HG03342 (cell line): Measurements from ENCODE around the gene RAET1G.
"Not testable (repeated sequence)": the region's sequence is repeated elsewhere in the genome, so short reads cannot be mapped to it uniquely, and the experiment has no call there.

ENCODE experiments used
- ATAC-seq: cut with Tn5 transposase; IDR thresholded peaks from one replicate; pipeline ENCODE4 v1.9.1; 2021; ENCODE audit warnings: mild to moderate bottlenecking, moderate library complexity; ENCODE audit not compliant: unreplicated experiment

Gene RAET1G

DNA sequence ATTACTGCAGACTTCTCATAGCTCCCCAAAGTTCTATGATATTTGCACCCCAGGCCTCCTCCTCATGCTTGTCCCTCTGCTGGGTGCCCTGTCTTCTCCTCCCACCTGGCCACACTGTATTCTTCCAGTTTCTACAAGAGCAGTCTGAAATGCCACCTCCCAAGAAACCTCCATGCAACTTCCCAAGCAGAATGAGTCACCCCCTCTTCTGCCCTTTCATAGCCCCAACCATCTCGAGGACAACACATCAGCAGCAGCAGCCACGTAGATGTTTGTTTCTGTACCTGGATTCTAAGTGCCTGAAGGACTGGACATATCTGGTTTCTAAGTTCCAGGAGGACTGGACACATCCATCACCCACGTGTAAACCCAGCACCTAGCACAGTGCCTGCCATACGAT is 12.3 kb upstream of the RAET1G start:
- ATAC-seq, result no peak

DNA sequence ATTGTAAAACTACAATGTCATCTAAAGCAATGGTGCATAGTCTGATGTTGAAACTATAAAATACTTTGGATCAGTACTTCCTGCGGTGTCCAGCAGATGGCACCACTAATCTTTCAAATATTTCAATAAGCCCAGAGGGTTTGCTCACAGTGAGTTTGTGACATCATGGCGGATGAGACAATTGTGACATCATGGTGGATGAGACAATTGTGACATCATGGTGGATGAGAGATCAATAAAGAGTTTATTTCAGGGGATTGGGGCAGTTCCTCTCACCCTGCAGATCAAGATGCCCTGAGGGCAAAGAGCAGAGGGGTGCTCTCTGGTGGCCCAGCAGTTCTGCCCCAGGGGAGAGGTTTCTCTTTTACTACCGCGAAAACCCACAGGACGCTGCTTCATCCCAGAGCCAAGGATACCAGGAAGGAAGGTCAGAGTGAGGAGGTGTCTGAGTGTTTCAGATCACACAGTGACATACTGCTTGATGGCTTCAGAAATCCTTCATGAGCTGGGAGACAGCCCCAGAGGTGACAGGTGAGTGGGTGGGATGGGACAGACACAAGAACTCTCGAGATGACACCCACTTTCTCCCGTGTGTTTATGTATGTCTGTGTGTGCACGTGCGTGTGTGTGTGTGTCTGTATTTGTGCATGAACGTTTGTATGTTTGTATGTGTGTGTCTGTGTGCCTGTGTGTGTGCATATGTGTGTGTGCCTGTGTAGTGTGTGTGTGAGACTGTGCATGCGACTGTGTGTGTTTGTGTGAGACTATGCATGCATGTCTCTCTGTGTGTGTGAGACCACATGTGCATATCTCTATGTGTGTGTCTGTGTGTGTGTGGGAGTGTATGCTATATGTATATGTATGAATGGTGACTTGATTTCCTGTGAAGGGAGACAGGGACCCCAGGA is 11.6 kb upstream of the RAET1G start:
- ATAC-seq, result no peak

DNA sequence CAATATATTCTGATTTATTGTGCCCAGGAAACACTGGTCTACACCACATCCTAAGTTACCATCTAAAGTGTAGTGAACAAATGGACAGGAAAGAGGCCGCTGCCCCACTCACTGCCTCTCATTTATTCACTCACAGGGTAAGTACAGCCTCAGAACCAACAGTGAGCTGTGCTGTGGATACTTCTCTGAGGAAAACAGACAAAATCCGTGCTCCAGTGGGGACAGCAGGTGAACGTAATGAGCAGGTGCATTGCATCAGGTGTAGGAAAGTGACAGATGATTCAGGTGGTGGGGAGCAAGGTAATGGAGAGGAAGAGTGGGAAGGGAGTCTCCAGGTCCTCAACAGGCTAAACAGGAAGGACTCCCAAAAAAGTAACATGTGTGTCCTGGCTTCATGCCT is 10.5 kb upstream of the RAET1G start:
- ATAC-seq, result no peak

DNA sequence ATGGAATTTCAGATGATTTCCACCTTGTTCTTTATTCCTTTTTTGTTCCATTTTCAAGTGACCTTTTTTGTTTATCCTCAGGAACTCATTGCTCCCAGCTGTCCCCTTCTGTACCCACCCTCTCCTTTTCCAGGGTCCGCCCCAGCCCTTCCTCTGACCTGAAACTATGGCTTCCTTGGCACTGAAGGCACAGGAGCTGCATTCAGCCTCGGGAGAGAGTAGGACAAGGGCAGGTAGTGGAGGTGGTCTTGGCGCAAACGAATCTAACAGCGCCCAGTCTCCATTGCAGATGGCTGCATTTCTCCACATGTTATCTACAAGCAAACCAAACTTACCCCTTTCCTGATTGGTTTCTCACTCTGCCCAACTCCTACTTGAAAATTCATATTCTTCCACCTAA is 10.1 kb upstream of the RAET1G start:
- ATAC-seq, result no peak

DNA sequence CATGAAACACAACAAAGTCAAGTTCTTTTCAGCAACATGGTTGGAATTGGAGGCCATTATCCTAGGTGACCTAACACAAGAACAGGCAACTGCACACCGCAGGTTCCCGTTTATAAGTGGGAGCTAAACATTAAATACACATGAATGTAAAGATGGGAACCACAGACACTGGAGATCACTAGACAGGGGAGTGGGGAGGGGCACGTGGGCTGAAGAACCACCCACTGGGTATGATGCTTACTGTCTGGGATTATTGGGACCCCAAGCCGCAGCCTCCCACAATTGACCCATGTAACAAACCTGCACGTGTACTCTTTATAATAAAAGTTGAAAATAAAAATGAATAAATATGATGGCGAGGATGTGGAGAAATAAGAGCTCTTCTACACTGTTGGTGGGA is 8.6 kb upstream of the RAET1G start:
- ATAC-seq, result no peak

DNA sequence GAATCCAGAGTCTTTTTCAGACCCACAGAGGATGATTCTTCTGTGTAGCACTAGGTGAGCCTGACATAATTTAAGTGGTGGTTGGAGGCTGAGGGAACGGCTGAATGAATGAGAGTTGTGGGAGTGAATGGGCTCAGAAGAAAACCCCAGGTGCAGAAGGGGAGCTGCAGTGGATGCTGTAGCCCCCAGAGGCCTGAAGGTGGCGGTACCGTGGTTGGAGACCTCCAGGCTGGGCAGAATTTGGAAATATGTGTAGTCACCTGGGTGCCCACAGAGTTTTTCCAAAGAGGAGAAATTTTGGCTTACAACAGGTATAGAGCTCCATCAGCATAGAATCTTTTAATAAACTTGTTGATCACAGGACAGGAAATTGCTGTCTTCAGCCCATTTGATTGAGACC is 6.5 kb upstream of the RAET1G start:
- no peak for ATAC-seq

DNA sequence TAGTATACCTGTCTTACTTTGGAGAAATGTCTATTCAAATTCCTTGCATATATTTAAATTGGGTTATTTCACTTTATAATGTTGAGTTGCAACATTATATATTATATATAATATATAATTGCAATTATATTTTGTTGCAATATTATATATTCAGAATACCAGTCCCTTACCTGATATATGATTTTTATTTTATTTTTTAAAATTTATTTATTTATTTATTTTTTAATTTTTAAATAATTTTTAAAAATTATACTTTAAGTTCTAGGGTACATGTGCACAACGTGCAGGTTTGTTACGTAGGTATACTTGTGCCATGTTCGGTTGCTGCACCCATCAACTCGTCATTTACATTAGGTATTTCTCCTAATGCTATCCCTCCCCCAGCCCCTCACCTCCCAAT is 4.1 kb upstream of the RAET1G start:
- not testable (repeated sequence) for ATAC-seq

DNA sequence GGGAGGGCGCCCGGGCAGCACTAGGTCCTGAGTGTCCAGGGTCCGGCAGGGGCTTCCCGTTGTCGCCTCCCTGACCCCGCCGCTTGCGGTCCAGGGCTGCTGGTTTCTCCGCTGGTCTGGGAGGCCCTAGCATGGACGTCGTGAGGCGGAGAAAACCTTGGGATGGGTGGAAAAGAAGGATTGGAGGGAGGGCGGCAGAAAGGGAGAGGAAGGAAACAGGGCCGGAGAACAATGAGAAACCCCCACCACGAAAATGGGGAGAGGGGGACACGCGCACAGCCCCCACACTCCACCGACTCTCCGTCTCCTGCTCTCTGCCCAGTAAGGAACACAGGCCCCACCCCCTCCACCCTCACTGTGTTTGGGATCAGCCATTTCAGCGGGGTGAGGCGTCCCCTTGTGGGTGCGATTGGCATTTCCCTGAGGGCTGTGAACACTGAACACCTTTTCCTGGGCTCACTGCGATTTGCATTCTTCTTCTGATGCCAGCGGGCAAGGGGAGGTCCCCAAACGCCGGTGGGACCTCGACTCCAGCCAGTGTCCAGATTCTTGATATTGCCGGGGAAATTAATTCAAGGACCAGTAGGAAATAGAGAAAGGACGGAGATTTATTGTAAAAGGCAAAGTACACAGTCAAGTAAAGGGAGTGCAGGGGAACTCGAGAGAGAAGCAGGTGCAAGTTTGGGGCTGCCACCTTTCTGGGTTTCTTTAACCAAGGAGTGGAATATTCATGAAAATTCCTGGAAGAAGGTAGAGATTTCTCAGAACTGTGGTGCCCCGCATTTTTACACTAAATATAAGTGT is 3.3 kb upstream of the RAET1G start:
- ATAC-seq, result peak; percentile 63

DNA sequence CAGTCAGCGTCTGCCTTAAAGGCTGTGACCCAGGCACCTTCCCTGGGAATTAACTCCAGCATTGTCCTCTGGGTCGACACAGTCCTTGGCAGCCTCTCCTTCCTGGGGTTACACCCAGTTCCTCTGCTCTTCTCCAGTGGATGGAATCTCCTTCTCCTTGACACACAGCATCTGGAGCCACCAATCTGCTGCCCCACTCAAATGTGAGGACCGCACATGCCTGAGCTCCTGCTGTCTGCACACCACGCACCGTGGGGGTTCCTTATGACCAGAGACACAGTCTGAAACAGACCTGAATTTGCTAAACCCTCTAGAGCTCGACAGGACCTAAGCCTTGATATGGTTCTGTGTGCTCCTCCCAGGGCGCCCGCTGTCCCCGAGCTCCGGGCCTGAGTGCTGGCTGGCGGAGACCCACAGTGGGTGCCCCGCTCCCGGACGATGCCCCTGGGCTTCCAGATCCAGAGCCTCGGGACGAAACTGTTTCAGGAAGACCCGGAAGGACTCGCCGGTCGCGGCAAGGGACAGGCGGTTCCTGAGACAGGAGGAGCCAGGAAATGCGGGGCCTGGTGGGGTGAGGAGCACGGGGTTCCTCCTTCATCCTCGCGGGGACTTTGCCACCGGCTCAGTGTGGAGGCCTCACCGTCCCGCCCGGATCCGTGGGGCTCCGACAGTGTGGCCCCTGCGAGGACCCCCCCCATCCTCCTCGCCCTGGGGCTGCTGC is 2.5 kb upstream of the RAET1G start:
- no peak for ATAC-seq

DNA sequence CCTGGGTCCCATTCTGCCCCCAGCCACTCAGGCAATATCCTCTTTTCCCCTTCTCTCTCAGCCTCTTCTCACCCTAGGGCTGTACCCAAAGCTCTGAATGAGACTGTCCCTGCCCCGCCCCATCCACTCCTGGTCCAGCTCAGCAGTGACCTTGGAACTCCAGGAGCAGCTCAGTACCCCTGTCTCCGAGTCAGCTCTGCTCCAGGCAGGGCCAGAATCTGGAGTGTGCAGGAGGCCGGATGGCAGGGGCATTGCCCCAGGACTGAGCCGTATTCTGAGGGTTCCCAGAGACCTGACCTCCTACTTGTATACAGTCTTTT is 2.0 kb upstream of the RAET1G start:
- ATAC-seq, result no peak

DNA sequence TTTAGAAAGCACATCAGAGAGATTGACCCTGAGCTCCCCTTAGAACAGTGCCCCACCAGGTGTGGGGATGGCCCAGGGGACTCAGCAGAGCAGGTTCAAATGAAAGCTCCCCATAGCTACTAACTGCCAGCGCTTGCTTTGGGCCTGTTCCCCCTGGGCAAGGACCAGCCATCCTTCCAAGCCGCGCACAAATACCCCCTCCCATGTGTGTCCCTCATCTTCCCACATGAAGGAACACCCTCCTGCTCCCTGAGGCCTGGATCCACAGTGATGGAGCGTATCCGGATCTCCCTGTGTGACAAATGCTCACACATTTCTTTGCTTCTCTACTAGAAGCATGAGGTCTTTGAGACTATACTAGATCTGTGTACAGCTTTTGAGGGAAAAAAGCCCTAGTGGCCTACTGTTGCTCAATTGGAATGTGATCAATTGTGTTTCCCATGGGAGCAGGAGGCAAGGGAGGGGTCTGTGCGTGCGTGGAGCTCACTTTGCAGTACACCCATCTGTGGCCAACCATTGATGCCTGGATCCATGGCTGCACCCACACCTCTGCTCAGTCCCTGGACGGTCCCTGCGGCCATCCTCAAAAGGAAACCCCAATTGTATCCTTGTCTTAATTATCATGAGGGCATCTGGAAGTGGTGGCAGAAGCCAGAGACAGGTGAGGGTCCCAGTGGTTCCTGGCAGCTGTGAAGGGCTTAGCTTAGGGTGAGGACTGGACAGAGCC is 1.4 kb upstream of the RAET1G start:
- no peak for ATAC-seq

DNA sequence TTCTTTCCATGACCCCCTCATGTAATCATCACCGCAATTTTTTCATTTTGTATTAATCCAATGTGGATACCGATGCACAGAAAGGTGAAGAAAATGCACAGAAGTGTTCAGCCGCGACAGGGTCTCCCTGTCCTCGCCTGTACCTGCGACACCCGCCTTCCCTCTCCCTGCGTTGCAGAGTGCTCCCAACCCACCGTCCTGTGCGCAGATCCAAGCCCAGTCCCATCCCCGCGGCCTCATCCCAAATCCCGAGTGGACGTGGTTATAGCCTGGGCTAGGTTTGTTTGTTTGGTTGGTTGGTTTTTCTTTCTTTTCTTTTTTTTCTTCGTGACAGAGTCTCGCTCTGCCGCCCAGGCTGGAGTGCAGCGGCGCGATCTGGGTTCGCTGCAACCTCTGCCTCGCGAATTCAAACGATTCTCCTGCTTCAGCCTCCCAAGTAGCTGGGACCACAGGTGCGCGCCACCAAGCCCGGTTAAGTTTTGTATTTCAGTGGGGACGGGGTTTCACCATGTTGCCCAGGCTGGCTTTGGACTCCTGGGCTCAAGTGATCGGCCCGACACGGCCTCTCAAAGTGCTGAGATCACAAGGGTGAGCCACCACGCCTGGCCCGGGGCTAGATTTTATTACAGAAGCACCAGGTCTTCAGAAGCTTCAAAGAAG is 536 bp upstream of the RAET1G start:
- ATAC-seq, result no peak

DNA sequence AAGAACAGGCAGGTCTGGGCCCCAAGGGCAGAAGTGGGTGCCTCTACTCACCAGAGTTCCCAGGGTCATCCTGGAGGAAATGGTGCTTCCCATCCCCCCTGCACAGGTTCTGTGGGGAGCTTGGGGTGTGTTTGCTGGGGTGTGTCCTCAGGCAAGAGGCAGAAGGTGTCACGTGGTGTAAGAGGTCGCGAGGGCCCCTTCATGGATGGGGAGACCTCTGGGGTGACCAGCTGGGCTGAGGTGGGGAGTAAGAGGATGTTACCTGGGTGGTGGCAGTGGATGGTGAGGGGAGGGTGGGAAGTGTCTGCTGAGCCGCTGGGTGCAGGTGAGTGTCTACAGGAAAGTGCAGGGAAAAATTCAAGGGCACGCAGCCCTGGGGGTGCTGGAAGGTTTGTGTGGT is 830 bp downstream of the RAET1G start:
- not testable (repeated sequence) for ATAC-seq

DNA sequence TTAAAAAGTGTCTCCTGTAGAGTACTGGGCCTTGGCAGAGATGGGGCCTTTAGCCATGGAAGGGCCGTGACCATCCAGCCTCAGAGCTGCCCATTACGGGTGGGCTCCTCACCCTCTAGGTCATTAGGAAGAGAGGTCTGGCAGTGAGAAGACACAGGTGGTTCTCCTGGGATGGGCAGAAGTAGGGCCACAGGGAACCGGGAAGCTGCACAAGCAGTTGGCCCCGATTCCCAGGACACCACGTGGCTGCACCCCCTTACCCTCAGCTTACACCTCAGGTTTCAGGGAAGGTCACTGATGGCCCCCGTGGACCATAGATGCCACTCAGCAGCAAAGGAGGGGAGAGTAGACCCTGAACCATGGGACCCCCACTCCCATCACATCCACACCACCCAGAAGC is 1.6 kb downstream of the RAET1G start:
- ATAC-seq, result no peak

DNA sequence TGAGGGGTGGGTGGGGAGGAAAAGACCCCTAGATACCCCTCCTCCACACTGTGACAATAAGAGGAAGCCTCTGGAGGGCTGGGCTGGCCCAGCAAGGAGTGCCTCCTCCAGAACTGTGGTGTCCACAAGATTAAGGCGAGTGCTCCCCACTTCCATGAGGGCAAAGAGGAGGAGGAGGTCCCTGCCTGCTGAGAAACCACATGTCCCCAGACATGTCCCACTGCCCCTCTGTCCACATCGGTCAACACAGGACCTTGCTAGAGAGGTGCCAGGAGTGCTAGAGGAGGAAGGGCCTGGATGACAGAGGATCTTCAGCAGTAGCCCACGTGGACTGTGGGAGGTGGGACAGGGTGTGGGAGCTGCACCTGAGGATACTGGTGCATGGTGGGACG is 3.1 kb downstream of the RAET1G start:
- ATAC-seq, result no peak

DNA sequence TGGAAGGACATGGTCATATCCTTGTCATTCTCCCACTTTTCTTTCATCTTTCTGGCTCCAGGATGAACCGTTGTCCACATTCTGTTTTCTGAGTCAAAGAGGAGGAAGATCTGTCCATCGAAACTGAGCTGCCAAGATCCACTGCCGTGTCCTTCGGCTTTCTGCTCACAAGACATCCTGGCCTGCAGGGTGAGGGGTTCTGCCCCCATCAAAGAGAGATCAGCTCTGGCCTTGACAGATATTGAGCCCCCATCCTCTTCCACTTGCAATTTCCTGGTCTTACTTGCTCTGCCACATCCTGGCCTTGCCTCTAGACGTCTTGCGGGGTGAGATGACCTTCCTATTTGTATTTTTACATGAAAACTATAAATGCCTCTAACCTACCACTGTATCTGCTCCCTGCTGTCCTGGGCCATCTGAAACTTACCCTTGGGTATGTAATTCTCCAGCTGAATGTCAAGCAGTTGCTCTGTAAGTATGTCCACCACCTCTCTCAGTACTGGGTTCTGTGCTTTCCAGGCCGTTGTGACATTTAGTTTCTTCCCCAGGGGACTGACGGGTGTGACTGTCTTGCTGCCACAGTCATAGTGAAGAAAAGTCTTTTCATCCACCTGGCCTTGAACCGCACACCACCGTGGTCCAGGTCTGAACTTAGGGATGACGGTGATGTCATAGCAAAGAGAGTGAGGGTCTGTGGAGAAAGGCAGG is 3.6 kb downstream of the RAET1G start:
- ATAC-seq, result not testable (repeated sequence)

DNA sequence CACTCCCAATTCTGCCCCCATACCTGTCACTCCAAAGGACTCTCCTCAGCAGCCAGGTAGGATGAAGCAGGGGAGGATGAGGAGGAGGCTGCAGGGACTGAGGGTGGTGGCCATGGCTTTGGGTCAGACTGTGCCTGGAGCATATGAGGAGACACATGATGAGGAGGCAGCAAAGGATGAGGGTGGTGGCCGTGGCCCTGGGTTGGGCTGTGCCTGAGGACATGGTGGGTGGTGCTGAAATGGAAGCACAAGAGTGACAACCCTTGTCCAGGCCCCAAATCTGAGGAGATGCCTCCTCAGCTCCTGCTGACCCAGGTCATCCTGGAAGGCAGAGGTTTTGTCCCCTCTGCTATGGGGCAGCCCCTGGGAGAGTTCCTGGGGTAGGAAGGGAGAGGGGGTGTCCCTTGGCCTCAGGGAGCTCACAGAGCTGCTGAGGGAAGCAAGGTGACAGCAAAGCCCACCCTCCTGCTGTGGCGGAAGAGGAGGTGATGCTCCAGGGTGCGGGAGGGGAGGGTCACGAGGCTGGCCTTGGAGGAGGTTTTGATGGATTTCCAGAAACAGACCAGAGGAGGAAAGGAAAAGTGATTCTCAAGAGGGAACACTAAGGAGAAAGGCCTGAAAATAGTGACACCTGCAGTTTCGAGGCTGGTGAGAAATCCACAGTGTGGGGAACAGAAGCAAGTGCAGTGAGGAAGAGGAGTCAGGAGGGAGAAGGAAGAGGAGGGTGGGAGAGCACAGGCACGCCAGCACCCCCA is 4.6 kb downstream of the RAET1G start:
- ATAC-seq, result no peak

DNA sequence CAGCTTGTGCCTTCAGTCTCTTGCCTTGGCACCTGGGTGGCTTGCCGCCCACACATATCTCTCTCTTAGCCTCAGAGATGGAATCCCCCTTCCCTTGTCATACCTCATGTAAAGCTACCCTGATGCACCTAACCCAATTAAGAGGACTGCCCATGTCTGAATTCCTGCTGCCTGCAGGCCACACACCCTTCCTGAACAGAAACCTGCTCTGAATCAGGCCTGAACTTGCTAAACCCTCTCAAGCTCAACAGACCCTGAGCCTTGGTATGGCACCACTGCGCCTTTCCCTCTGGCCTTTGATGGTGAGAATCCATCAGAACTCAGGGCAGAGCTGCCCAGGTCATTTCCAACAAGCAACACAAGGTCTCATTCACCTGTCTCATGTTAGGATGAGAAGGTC is 5.2 kb downstream of the RAET1G start:
- ATAC-seq, result no peak
